HG03066 (cell line): Measurements from ENCODE around the gene ASB15.
"Not testable (repeated sequence)": the region's sequence is repeated elsewhere in the genome, so short reads cannot be mapped to it uniquely, and the experiment has no call there.

Source experiments
- ATAC-seq: cut with Tn5 transposase; IDR thresholded peaks from one replicate; pipeline ENCODE4 v1.9.1; 2021; ENCODE audit warnings: low read depth; ENCODE audit not compliant: unreplicated experiment

ASB15 gene

GRCh38 chr7:123601530-123601929 is at the start of gene ASB15:
TSS of gene ASB15 (plus strand) at chr7:123601821. CDS start at chr7:123614503, 12,682 bp downstream.
- no peak for ATAC-seq

- not testable (repeated sequence) for ATAC-seq
These were observed 49.5 kb upstream of the ASB15 start for GRCh38 chr7:123552134-123552533.

- no peak for ATAC-seq
These were observed 49.0 kb upstream of the ASB15 start for GRCh38 chr7:123552641-123553040.

- no peak for ATAC-seq
These were observed 48.5 kb upstream of the ASB15 start for GRCh38 chr7:123553159-123553558.

- ATAC-seq: no peak
These were observed 46.1 kb upstream of the ASB15 start for GRCh38 chr7:123555484-123555883.

GRCh38 chr7:123557016-123557397 is 44.6 kb upstream of the ASB15 start:
- ATAC-seq: no peak

GRCh38 chr7:123557398-123558288 is 44.0 kb upstream of the ASB15 start, which contains the start of gene NDUFA5:
TSS of gene NDUFA5 (minus strand) at chr7:123557818. CDS start at chr7:123557795, 23 bp downstream.
- ATAC-seq: peak; percentile 99

- no peak for ATAC-seq
These were observed 43.2 kb upstream of the ASB15 start for GRCh38 chr7:123558289-123558874.

- no peak for ATAC-seq
These were observed 39.5 kb upstream of the ASB15 start for GRCh38 chr7:123562121-123562520.

GRCh38 chr7:123569352-123570010 is 32.1 kb upstream of the ASB15 start:
- ATAC-seq: no peak

GRCh38 chr7:123570390-123571182 is 31.0 kb upstream of the ASB15 start:
- ATAC-seq: no peak

GRCh38 chr7:123571187-123571586 is 30.4 kb upstream of the ASB15 start:
- ATAC-seq: no peak

- ATAC-seq: no peak
These were observed 29.9 kb upstream of the ASB15 start for GRCh38 chr7:123571684-123572083.

GRCh38 chr7:123573341-123573740 is 28.3 kb upstream of the ASB15 start:
- no peak for ATAC-seq

GRCh38 chr7:123573896-123574467 is 27.6 kb upstream of the ASB15 start:
- no peak for ATAC-seq

GRCh38 chr7:123579416-123579815 is 22.2 kb upstream of the ASB15 start:
- no peak for ATAC-seq

GRCh38 chr7:123580406-123581161 is 21.0 kb upstream of the ASB15 start:
- no peak for ATAC-seq

- ATAC-seq: no peak
These were observed 20.5 kb upstream of the ASB15 start for GRCh38 chr7:123581162-123581459.

GRCh38 chr7:123583821-123584220 is 17.8 kb upstream of the ASB15 start:
- ATAC-seq: no peak

GRCh38 chr7:123588376-123588775 is 13.2 kb upstream of the ASB15 start:
- ATAC-seq: no peak
